Adrenal gland (tissue), 12 donors: ENCODE results near the gene TMPRSS5. TPM values are rescaled to one million over a fixed set of nuclear protein-coding genes. Genes with fewer than 3 reads are reported as not detected.

Experiments
- DNase-seq, 7 donors: peaks; one replicate each; pipeline ENCODE4 v3.0.0-alpha.2; 2019 to 2020
- H3K27ac ChIP-seq, 5 donors: fragments of 200-600 bp; sonication (generic) in 4 of 5; 1 replicate in 3 of 5; 2 replicates in 2 of 5; pipeline versions ENCODE4 v1.5.1 to v1.8.0; 2016 to 2020; ENCODE audit warnings: mild to moderate bottlenecking in 1 of 5
- H3K27me3 ChIP-seq: fragments of 200-600 bp; 2 replicates; pipeline ENCODE4 v1.8.0; 2021
- H3K36me3 ChIP-seq, 2 donors: fragments of 200-600 bp; replicated peaks in 1 of 2; 1 replicate in 1 of 2; 2 replicates in 1 of 2; pipeline versions ENCODE4 v1.5.1 to v1.8.0; 2018 to 2022
- H3K4me1 ChIP-seq, 2 donors: fragments of 200-600 bp; replicated peaks in 1 of 2; 1 replicate in 1 of 2; 2 replicates in 1 of 2; pipeline versions ENCODE4 v1.5.1 to v1.8.0; 2018 to 2021
- H3K4me3 ChIP-seq, 4 donors: fragments of 200-600 bp; sonication (generic) in 3 of 4; one replicate each; pipeline ENCODE4 v1.5.1; 2016 to 2018
- H3K9me3 ChIP-seq, 3 donors: fragments of 200-600 bp; sonication (generic) in 1 of 3; replicated peaks in 1 of 3; 1 replicate in 2 of 3; 2 replicates in 1 of 3; pipeline versions ENCODE4 v1.5.1 to v1.8.0; 2016 to 2021
- CTCF ChIP-seq, 6 experiments: fragments of 450-650 bp in 4 of 6; fragments of 200-600 bp in 2 of 6; sonication (generic) in 1 of 6; IDR thresholded peaks; 1 replicate in 5 of 6; 2 replicates in 1 of 6; pipeline versions ENCODE4 v1.5.1 to v1.8.0; 2016 to 2021; ENCODE audit warnings: antibody characterized with exemption in 6 of 6, mild to moderate bottlenecking in 2 of 6, moderate library complexity in 1 of 6
- POLR2A ChIP-seq, 2 donors: fragments of 450-650 bp; IDR thresholded peaks; one replicate each; pipeline ENCODE4 v1.6.1; 2017; ENCODE audit warnings: antibody characterized with exemption in 2 of 2, mild to moderate bottlenecking in 2 of 2, moderate library complexity in 1 of 2
- WGBS, 4 donors: extraction: QIAGEN DNeasy Blood & Tissue Kit in 2 of 4; methylation state at CpG; one replicate each; pipeline versions ENCODE4 v1.1.5 to v1.1.7; 2013 to 2017; 5-methylcytosine and 5-hydroxymethylcytosine counted together
- intact Hi-C, 2 donors: fragments of 100-400 bp; cut with DNase I; formaldehyde crosslinking; loops; one replicate each; pipeline versions ENCODE4 v1.14.1 to v1.15.0; 2022 to 2023
- polyA plus RNA-seq, 3 donors: library from polyadenylated mRNA; stranded (reverse); fragments of 200-250 nt in 2 of 3; fragments of 350-450 nt in 1 of 3; fragmentation: Illumina TruSeq in 1 of 3; extraction: RNeasy Lipid Tissue Mini Kit (QIAGEN cat#74804) in 1 of 3; gene quantifications; one replicate each; pipeline ENCODE4 v1.2.3, GENCODE V29; 2013 to 2014
- small RNA-seq, 2 donors: library from RNA; depleted of rRNA; stranded (forward); fragments of <200 nt; gene quantifications; one replicate each; pipeline ENCODE3, GENCODE V24; 2016
- total RNA-seq, 9 donors: library from RNA; depleted of rRNA in 4 of 9; stranded (reverse); fragments of >200 nt in 4 of 9; fragments of 120-200 nt in 1 of 9; fragmentation: NEBNext Ultra II Directional in 1 of 9; extraction: Animal tissue kit (Norgen Biotek cat#: 25700) in 1 of 9; gene quantifications; one replicate each; pipeline versions ENCODE4 v1.1.0 to v1.2.4, GENCODE V29; 2013 to 2023
- donor health status: healthy with polysubstance abuse.
- donor health status: Bipolar disorder and iron deficiency.
- donor health status: DM: yes; HTN: yes; CAD: no.
- donor health status: DM: no; HTN: no; CAD: no.
- donor health status: DM: no; HTN: no; CAD: no.
- donor health status: DM: yes; HTN: yes; CAD: no.

TMPRSS5 gene
- total and polyA plus RNA-seq, 12 donors: 0.07 to 1.5 (median 0.75) TPM; not detected in 4

- intact Hi-C loops: no loop called here
- Histone ChIP-seq H3K36me3 (no peaks in the 10 kb centered on the region), H3K4me1 (no peaks in the 10 kb centered on the region), H3K4me3 (no peak overlapping the region), H3K27ac (no peak overlapping the region), H3K27me3 (no peaks in the 10 kb centered on the region), H3K9me3 (no peaks in the 10 kb centered on the region)
- no peak for DNase-seq
- TF ChIP-seq CTCF (IDR thresholded peaks at IDR 0.05) (no peak), POLR2A (IDR thresholded peaks at IDR 0.05) (no peak)
- 70 to 93% (median 87%) methylated on average over 1 of the region's 1 CpG for WGBS, 4 donors
Observed at GRCh38 chr11:113642090-113642489, 64.0 kb downstream of the TMPRSS5 start.

- Histone ChIP-seq H3K27me3 (no peaks in the 10 kb centered on the region), H3K27ac (no peak overlapping the region), H3K9me3 (no peaks in the 10 kb centered on the region), H3K4me1 (no peaks in the 10 kb centered on the region), H3K4me3 (no peak overlapping the region), H3K36me3 (no peaks in the 10 kb centered on the region)
- 82 to 92% (median 84%) methylated on average over 9 of the region's 9 CpGs for WGBS, 4 donors
- intact Hi-C loops: no loop called here
- no peak for TF ChIP-seq CTCF (IDR thresholded peaks at IDR 0.05)
- TF ChIP-seq POLR2A (IDR thresholded peaks at IDR 0.05): no peak
- DNase-seq: no peak
Observed at GRCh38 chr11:113638376-113638775, 67.7 kb downstream of the TMPRSS5 start.

- WGBS, 4 donors: 62 to 75% (median 63%) methylated on average over 2 of the region's 2 CpGs
- TF ChIP-seq CTCF (IDR thresholded peaks at IDR 0.05) (no peak), POLR2A (IDR thresholded peaks at IDR 0.05) (no peak)
- no peak for DNase-seq
- Histone ChIP-seq H3K27me3 (no peaks in the 10 kb centered on the region), H3K9me3 (no peaks in the 10 kb centered on the region), H3K4me3 (no peak overlapping the region), H3K27ac (no peak overlapping the region), H3K4me1 (no peaks in the 10 kb centered on the region), H3K36me3 (no peaks in the 10 kb centered on the region)
- intact Hi-C loops: no loop called here
Observed at GRCh38 chr11:113637636-113638035, 68.5 kb downstream of the TMPRSS5 start.

Small RNA genes within 50 kb of the gene (small RNA-seq; reads per million reads assigned to genes)
- gene RPS29P19: 0 reads per million in 2 donors

Other genes with a start within 250 kb of the TMPRSS5 start
- gene DRD2, start 230.9 kb downstream of the TMPRSS5 start, total RNA-seq: 10 to 100 TPM in 1 of 9 donors, 1 to 10 TPM in 2, under 1 TPM in 3, not detected in 3; 0.23 to 11.5 (median 0.76) TPM
- gene DRD2, start 230.9 kb downstream of the TMPRSS5 start, polyA plus RNA-seq: 10 to 100 TPM in 1 of 3 donors, 1 to 10 TPM in 2; 5.3 to 13.8 (median 8.3) TPM
- gene ZW10, start 67.4 kb upstream of the TMPRSS5 start, total RNA-seq: 10 to 100 TPM in 6 of 9 donors, 1 to 10 TPM in 3; 4.1 to 20.3 (median 11.5) TPM
- 10 to 100 TPM in 1 of 3 donors, 1 to 10 TPM in 2; 3.2 to 24.3 (median 3.4) TPM for gene ZW10, start 67.4 kb upstream of the TMPRSS5 start, polyA plus RNA-seq
- gene CLDN25, start 73.5 kb upstream of the TMPRSS5 start, total RNA-seq: not detected
- not detected for gene CLDN25, start 73.5 kb upstream of the TMPRSS5 start, polyA plus RNA-seq
- gene USP28, start 169.3 kb upstream of the TMPRSS5 start, total RNA-seq: 10 to 100 TPM in 8 of 9 donors, 1 to 10 TPM in 1; 8.8 to 25.0 (median 19.6) TPM
- gene USP28, start 169.3 kb upstream of the TMPRSS5 start, polyA plus RNA-seq: 10 to 100 TPM in 1 of 3 donors, 1 to 10 TPM in 2; 2.9 to 19.7 (median 3.5) TPM
- gene HTR3B, start 198.5 kb upstream of the TMPRSS5 start, total RNA-seq: not detected
- gene HTR3B, start 198.5 kb upstream of the TMPRSS5 start, polyA plus RNA-seq: not detected